ENCODE measurements around the gene MARF1.
"Not testable (repeated sequence)": the region's sequence is repeated elsewhere in the genome, so short reads cannot be mapped to it uniquely, and the experiment has no call there.

Gene MARF1

DNA sequence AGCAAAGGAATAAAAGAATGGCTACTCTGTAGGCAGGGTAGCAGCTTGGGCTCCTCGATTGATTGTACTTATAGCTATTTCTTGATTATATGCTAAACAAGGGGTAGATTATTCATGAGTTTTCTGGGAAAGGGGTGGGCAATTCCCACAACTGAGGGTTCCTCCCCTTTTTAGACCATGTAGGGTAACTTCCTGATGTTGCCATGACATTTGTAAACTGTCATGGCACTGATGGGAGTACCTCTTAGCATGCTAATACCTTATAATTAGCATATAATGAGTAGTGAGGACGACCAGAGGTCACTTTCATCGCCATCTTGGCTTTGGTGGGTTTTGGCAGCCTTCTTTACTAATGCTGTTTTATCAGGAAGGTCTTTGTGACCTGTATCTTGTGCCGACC is 72.3 kb downstream of the MARF1 start:
- not testable (repeated sequence) for DNase-seq

DNA sequence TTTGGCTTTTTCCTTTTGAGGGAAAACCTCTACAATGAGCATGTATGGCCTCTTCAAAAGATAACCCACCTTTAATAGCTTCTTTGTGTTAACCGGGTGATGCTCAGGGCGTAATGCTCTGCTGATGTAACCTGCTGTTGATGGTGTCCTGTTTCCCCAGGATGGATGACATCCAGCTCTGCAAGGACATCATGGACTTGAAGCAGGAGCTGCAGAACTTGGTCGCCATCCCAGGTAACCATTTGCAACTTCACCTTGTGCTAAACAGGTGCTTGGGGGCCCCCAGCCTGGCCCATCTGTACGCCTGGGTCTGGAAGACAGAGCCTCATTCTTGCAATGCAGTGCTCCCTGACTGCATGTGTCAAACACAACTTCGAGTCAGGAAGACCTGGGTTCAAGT is 75.1 kb downstream of the MARF1 start:
- no peak for DNase-seq

DNA sequence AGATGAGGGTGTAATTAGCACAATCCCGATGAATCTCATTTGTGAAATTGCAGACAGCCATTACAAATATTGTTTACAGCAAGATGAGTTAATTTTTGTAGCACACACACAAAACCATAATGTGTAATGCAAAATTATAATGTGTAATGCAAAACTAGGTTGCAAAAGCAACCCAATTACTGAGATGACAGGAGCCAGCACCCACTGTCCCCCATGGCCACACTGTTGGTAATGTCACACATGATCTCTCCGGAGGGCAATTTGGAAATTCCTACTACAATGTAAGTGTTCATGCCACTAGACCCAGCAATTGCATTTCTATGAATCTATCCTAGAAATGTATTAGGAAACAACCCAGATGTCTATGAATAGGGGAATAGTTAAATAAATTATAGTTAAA is 76.9 kb downstream of the MARF1 start:
- no peak for DNase-seq

GRCh38 chr16:15564604-15565339 is 78.2 kb downstream of the MARF1 start:
- DNase-seq: no peak

DNA sequence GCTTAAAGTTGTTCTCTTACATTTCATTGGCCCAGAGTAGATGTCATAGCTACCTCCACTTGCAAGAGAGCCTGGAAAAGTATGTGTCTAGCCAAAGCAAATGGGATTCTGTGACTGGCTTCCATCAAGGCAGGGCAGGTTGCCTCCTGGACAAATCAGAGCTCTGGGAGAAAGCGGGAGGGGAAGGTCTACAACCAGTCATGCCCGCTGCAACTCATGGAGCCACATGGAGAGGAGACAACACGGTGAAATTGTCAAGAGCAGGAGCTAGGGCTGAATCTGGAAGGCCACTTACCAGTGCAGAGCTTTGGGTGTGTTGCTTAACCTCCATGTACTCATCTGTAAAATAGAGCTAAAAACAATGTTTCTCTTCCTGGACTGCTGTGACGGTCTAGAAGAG is 83.8 kb downstream of the MARF1 start:
- no peak for DNase-seq

DNA sequence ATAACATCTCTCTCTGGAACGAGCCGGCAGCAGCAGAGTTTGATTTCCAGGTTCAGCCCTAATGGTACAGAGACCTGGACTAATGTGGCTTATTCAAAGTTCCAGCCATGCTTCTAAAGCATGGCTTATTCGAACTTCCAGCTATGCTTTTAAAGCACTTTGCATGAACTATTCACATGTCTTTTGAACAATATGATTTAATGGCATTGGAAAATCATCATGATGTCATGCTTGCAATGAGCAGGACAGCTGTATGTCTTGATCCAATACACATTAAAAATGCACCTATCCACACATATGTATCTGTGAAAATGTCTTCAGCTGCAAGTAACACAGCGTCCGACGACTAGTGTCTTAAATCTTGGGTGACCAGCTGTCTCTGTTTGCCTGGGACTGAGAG is 85.7 kb downstream of the MARF1 start:
- no peak for DNase-seq

DNA sequence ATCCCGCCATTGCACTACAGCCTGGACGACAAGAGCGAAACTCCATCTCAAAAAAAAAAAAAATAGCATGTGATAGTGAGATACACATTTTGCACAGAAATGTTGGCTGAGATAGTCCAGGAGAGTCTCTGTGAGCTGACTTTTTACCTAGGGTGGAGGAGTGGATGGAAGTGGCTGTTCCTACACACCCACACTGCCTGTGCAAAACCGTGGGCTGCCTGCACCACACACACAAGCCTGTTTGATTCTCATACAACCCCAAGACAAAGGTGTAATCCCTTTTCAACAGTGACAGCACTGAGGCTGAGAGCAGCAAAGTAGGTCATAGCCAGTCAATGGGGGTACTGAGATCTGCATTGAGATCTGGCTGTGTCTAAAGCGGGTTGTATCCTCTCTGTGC is 86.8 kb downstream of the MARF1 start:
- DNase-seq: no peak

- no peak for DNase-seq
These were observed 89.5 kb downstream of the MARF1 start for GRCh38 chr16:15553313-15554088.

DNA sequence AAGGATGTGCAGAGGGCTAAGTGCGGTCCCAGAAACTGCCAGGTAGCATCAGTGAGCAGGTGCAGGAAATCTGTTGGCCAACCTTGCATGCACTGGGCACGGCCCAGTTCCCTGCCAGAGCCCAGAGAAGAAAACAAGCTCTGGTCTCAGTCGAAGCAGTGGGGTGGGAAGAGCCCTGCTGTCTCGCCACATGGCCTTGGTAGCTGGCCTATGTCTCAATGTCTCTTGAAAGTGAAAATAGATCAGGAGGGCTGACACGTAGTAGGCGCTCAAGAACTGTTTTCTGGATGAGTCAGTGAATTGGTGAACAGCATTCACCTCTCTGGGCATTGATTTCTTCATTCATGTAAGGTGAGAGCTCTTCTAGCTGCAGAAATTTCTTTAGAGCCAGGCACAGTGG is 90.4 kb downstream of the MARF1 start:
- no peak for DNase-seq

DNA sequence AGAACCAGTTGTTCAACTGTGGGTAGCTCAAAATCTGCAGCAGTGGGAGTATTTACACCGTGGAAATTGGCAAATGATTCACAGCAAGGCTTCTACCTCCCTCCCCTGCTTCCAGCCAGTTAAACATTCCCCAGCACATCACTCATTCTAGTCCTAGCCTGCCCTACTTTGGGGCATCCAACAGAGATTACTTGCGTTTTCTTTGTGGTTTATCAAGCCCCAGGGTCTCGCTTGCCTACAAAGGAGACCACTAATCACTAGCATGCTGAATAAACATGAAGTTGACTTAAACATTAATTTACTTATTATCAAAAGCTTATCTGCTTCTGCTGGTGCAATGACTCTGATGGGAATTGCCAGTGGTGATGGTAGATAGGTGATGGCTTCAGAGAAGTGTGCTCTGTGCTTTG is 94.5 kb downstream of the MARF1 start:
- DNase-seq: no peak

- no peak for DNase-seq
These were observed 95.2 kb downstream of the MARF1 start for GRCh38 chr16:15547768-15548096.

GRCh38 chr16:15547072-15547767 is 95.7 kb downstream of the MARF1 start:
- DNase-seq: not testable (repeated sequence)

- no peak for DNase-seq
These were observed 97.4 kb downstream of the MARF1 start for GRCh38 chr16:15545544-15545943.

- no peak for DNase-seq
These were observed 98.5 kb downstream of the MARF1 start for GRCh38 chr16:15544405-15544804.
